Measurements from ENCODE around the gene MYOT. TPM values are rescaled to one million over a fixed set of nuclear protein-coding genes. Genes with fewer than 3 reads are reported as not detected.

The MYOT gene
- polyA plus RNA-seq, 1 experiment: not detected

GRCh38 chr5:137837491-137838394 is 29.9 kb upstream of the MYOT start:
- ChIA-PET CTCF (interaction anchor here (0.7 to 0.9 kb wide), 2 partner anchors 13 to 48 kb away, joined by 3 read pairs; no protein-coding TSS in a partner anchor), POLR2A (interaction anchor here (0.6 kb wide), 1 partner anchor 229 kb away, joined by 3 read pairs; no protein-coding TSS in a partner anchor)
- TF ChIP-seq CTCF (IDR thresholded peaks at IDR 0.05; ENCODE audit: insufficient read depth, low read depth, low read length): no peak

GRCh38 chr5:137838976-137839375 is 28.7 kb upstream of the MYOT start:
- POLR2A ChIA-PET: no interaction called here
- TF ChIP-seq CTCF (IDR thresholded peaks at IDR 0.05; ENCODE audit: insufficient read depth, low read depth, low read length): no peak
- CTCF ChIA-PET: no interaction called here
- Histone ChIP-seq H3K4me3 (ENCODE audit: low read depth, low read length) (no peak overlapping the region), H3K27me3 (ENCODE audit: control insufficient read depth, insufficient read depth, low read length) (0 out of 2 replicates have a peak, but pooled peaks cover 1% of the 10 kb centered on the region), H3K36me3 (ENCODE audit: control insufficient read depth, insufficient read depth, low read length) (no peaks in the 10 kb centered on the region)
- no peak for DNase-seq (ENCODE audit: low read depth)

More at GRCh38 chr5:137837491-137838394, 29.9 kb upstream of the MYOT start:
- Histone ChIP-seq H3K4me3 (ENCODE audit: low read depth, low read length) (no peak overlapping the region), H3K36me3 (ENCODE audit: control insufficient read depth, insufficient read depth, low read length) (no peaks in the 10 kb centered on the region), H3K27me3 (ENCODE audit: control insufficient read depth, insufficient read depth, low read length) (no peaks in the 10 kb centered on the region)
- DNase-seq (ENCODE audit: low read depth): no peak

- Histone ChIP-seq H3K36me3 (ENCODE audit: control insufficient read depth, insufficient read depth, low read length) (no peaks in the 10 kb centered on the region), H3K4me3 (ENCODE audit: low read depth, low read length) (no peak overlapping the region), H3K27me3 (ENCODE audit: control insufficient read depth, insufficient read depth, low read length) (0 out of 2 replicates have a peak, but pooled peaks cover 1% of the 10 kb centered on the region)
- no peak for DNase-seq (ENCODE audit: low read depth)
- ChIA-PET POLR2A (no interaction called here), CTCF (no interaction called here)
- no peak for TF ChIP-seq CTCF (IDR thresholded peaks at IDR 0.05; ENCODE audit: insufficient read depth, low read depth, low read length)
These were observed 25.4 kb upstream of the MYOT start for GRCh38 chr5:137842296-137842695.

GRCh38 chr5:137843676-137844299 is 23.9 kb upstream of the MYOT start:
- TF ChIP-seq CTCF (IDR thresholded peaks at IDR 0.05; ENCODE audit: insufficient read depth, low read depth, low read length): no peak
- CTCF ChIA-PET: no interaction called here
- H3K36me3 ChIP-seq (ENCODE audit: control insufficient read depth, insufficient read depth, low read length): no peaks in the 10 kb centered on the region
- DNase-seq (ENCODE audit: low read depth): no peak
- POLR2A ChIA-PET: no interaction called here
- 0 out of 2 replicates have a peak, but pooled peaks cover 1% of the 10 kb centered on the region for H3K27me3 ChIP-seq (ENCODE audit: control insufficient read depth, insufficient read depth, low read length)
- no peak overlapping the region for H3K4me3 ChIP-seq (ENCODE audit: low read depth, low read length)

GRCh38 chr5:137845472-137845871 is 22.2 kb upstream of the MYOT start:
- CTCF ChIA-PET: interaction anchor here (2.1 kb wide), 1 partner anchor 66 kb away, joined by 4 read pairs; no protein-coding TSS in a partner anchor
- no peak overlapping the region for H3K4me3 ChIP-seq (ENCODE audit: low read depth, low read length)
- TF ChIP-seq CTCF (IDR thresholded peaks at IDR 0.05; ENCODE audit: insufficient read depth, low read depth, low read length): no peak
- no peaks in the 10 kb centered on the region for H3K36me3 ChIP-seq (ENCODE audit: control insufficient read depth, insufficient read depth, low read length)
- H3K27me3 ChIP-seq (ENCODE audit: control insufficient read depth, insufficient read depth, low read length): 0 out of 2 replicates have a peak, but pooled peaks cover 1% of the 10 kb centered on the region
- POLR2A ChIA-PET: no interaction called here
- DNase-seq (ENCODE audit: low read depth): no peak

Measured in BJ (cell line).